ENCODE measurements around the gene NOTCH2.
"Not testable (repeated sequence)": the region's sequence is repeated elsewhere in the genome, so short reads cannot be mapped to it uniquely, and the experiment has no call there.

NOTCH2 gene

GRCh38 chr1:120069067-120069919 is at the start of gene NOTCH2:
NOTCH2 (minus strand) TSS chr1:120069662; CDS start chr1:120069406, 256 bp downstream.
- peak within 1 kb of the TSS; percentile 65 for H3K4me3 Mint-ChIP-seq
- not testable (repeated sequence) for H3K36me3 Mint-ChIP-seq (ENCODE audit: low read depth); H3K9me3 Mint-ChIP-seq; H3K27ac Mint-ChIP-seq; H3K27me3 Mint-ChIP-seq (ENCODE audit: low read depth, poor library complexity)
- peaks cover 15% of the 10 kb centered on the region for H3K4me1 Mint-ChIP-seq
- peak; percentile 66 for DNase-seq

- Mint-ChIP-seq H3K27ac (peak overlapping the region; percentile 70), H3K4me1 (peaks cover 10% of the 10 kb centered on the region)
- H3K27me3 Mint-ChIP-seq (ENCODE audit: low read depth, poor library complexity); H3K4me3 Mint-ChIP-seq; H3K36me3 Mint-ChIP-seq (ENCODE audit: low read depth); DNase-seq; H3K9me3 Mint-ChIP-seq: not testable (repeated sequence)
These were observed 48.1 kb upstream of the NOTCH2 start for GRCh38 chr1:120117371-120118177.

- H3K36me3 Mint-ChIP-seq (ENCODE audit: low read depth); H3K27ac Mint-ChIP-seq; H3K4me3 Mint-ChIP-seq; DNase-seq; H3K9me3 Mint-ChIP-seq; H3K27me3 Mint-ChIP-seq (ENCODE audit: low read depth, poor library complexity): not testable (repeated sequence)
- H3K4me1 Mint-ChIP-seq, result peaks cover 15% of the 10 kb centered on the region
These were observed 46.6 kb upstream of the NOTCH2 start for GRCh38 chr1:120116094-120116493.

- H3K4me3 Mint-ChIP-seq; H3K36me3 Mint-ChIP-seq (ENCODE audit: low read depth); H3K27me3 Mint-ChIP-seq (ENCODE audit: low read depth, poor library complexity): not testable (repeated sequence)
These were observed 43.7 kb upstream of the NOTCH2 start for GRCh38 chr1:120113134-120113533.

GRCh38 chr1:120112212-120112611 is 42.8 kb upstream of the NOTCH2 start:
- peak overlapping the region; percentile 66 for H3K27ac Mint-ChIP-seq
- H3K4me3 Mint-ChIP-seq; H3K27me3 Mint-ChIP-seq (ENCODE audit: low read depth, poor library complexity); H3K4me1 Mint-ChIP-seq; H3K36me3 Mint-ChIP-seq (ENCODE audit: low read depth); H3K9me3 Mint-ChIP-seq; DNase-seq: not testable (repeated sequence)

More at GRCh38 chr1:120113134-120113533, 43.7 kb upstream of the NOTCH2 start:
- Mint-ChIP-seq H3K27ac (peak overlapping the region; percentile 66), H3K4me1 (peaks cover 15% of the 10 kb centered on the region)
- H3K9me3 Mint-ChIP-seq, DNase-seq: not testable (repeated sequence)

GRCh38 chr1:120111771-120112170 is 42.3 kb upstream of the NOTCH2 start:
- H3K27ac Mint-ChIP-seq; H3K36me3 Mint-ChIP-seq (ENCODE audit: low read depth); H3K9me3 Mint-ChIP-seq; DNase-seq; H3K27me3 Mint-ChIP-seq (ENCODE audit: low read depth, poor library complexity); H3K4me1 Mint-ChIP-seq; H3K4me3 Mint-ChIP-seq: not testable (repeated sequence)

GRCh38 chr1:120111008-120111407 is 41.5 kb upstream of the NOTCH2 start:
- H3K36me3 Mint-ChIP-seq (ENCODE audit: low read depth); H3K4me1 Mint-ChIP-seq; DNase-seq; H3K27me3 Mint-ChIP-seq (ENCODE audit: low read depth, poor library complexity); H3K4me3 Mint-ChIP-seq; H3K9me3 Mint-ChIP-seq; H3K27ac Mint-ChIP-seq: not testable (repeated sequence)

GRCh38 chr1:120109656-120110055 is 40.2 kb upstream of the NOTCH2 start:
- H3K9me3 Mint-ChIP-seq; H3K4me1 Mint-ChIP-seq; H3K4me3 Mint-ChIP-seq; H3K36me3 Mint-ChIP-seq (ENCODE audit: low read depth); H3K27me3 Mint-ChIP-seq (ENCODE audit: low read depth, poor library complexity): not testable (repeated sequence)
- peak; percentile 2 for DNase-seq
- H3K27ac Mint-ChIP-seq, result peak overlapping the region; percentile 87

- H3K4me3 Mint-ChIP-seq; H3K27me3 Mint-ChIP-seq (ENCODE audit: low read depth, poor library complexity); H3K9me3 Mint-ChIP-seq; DNase-seq; H3K27ac Mint-ChIP-seq; H3K36me3 Mint-ChIP-seq (ENCODE audit: low read depth); H3K4me1 Mint-ChIP-seq: not testable (repeated sequence)
These were observed 39.7 kb upstream of the NOTCH2 start for GRCh38 chr1:120109180-120109579.

GRCh38 chr1:120105288-120105687 is 35.8 kb upstream of the NOTCH2 start:
- not testable (repeated sequence) for H3K36me3 Mint-ChIP-seq (ENCODE audit: low read depth); H3K4me1 Mint-ChIP-seq; H3K4me3 Mint-ChIP-seq; DNase-seq; H3K27ac Mint-ChIP-seq; H3K27me3 Mint-ChIP-seq (ENCODE audit: low read depth, poor library complexity); H3K9me3 Mint-ChIP-seq

- not testable (repeated sequence) for H3K36me3 Mint-ChIP-seq (ENCODE audit: low read depth); DNase-seq; H3K4me3 Mint-ChIP-seq; H3K27ac Mint-ChIP-seq; H3K27me3 Mint-ChIP-seq (ENCODE audit: low read depth, poor library complexity); H3K9me3 Mint-ChIP-seq; H3K4me1 Mint-ChIP-seq
These were observed 34.3 kb upstream of the NOTCH2 start for GRCh38 chr1:120103768-120104167.

GRCh38 chr1:120101593-120101992 is 32.1 kb upstream of the NOTCH2 start:
- not testable (repeated sequence) for H3K27me3 Mint-ChIP-seq (ENCODE audit: low read depth, poor library complexity); H3K9me3 Mint-ChIP-seq; DNase-seq; H3K27ac Mint-ChIP-seq; H3K4me3 Mint-ChIP-seq; H3K4me1 Mint-ChIP-seq; H3K36me3 Mint-ChIP-seq (ENCODE audit: low read depth)

GRCh38 chr1:120100590-120100989 is 31.1 kb upstream of the NOTCH2 start:
- H3K4me1 Mint-ChIP-seq; H3K9me3 Mint-ChIP-seq; DNase-seq; H3K27ac Mint-ChIP-seq; H3K27me3 Mint-ChIP-seq (ENCODE audit: low read depth, poor library complexity); H3K4me3 Mint-ChIP-seq; H3K36me3 Mint-ChIP-seq (ENCODE audit: low read depth): not testable (repeated sequence)

GRCh38 chr1:120098986-120099759 is 29.7 kb upstream of the NOTCH2 start:
- H3K4me1 Mint-ChIP-seq; DNase-seq; H3K9me3 Mint-ChIP-seq; H3K27me3 Mint-ChIP-seq (ENCODE audit: low read depth, poor library complexity); H3K36me3 Mint-ChIP-seq (ENCODE audit: low read depth); H3K27ac Mint-ChIP-seq; H3K4me3 Mint-ChIP-seq: not testable (repeated sequence)

Data from nephron progenitor cell (in vitro differentiated cells).